Right lobe of liver (tissue), 4 donors: Measurements from ENCODE around the gene PSD.

Experiments used
- CTCF ChIP-seq, 4 donors: fragments of 200-600 bp in 3 of 4; fragments of 450-650 bp in 1 of 4; IDR thresholded peaks; one replicate each; pipeline versions ENCODE4 v1.5.1 to v1.8.0; 2016 to 2022; ENCODE audit warnings: antibody characterized with exemption in 4 of 4, mild to moderate bottlenecking in 2 of 4
- POLR2A ChIP-seq: fragments of 450-650 bp; IDR thresholded peaks from one replicate; pipeline ENCODE4 v1.6.1; 2017; ENCODE audit warnings: antibody characterized with exemption, mild to moderate bottlenecking
- donor health status: DM: no; HTN: no; CAD: no.
- donor health status: DM: no; HTN: no; CAD: no.
- donor health status: DM: no; HTN: yes; CAD: no.

- TF ChIP-seq CTCF (IDR thresholded peaks at IDR 0.05) (no peak), POLR2A (peak; percentile 63)
Measured at GRCh38 chr10:102461187-102462054, 42.8 kb upstream of the PSD start.
